T-helper 9 cell (primary cell): ENCODE measurements around the gene CTR9.

Experiments
- DNase-seq: peaks from one replicate; pipeline ENCODE4 v3.0.0-alpha.2; 2020
- total RNA-seq, 2 donors: gene quantifications; one replicate each; lab custom pipeline; 2026; lab: John Stamatoyannopoulos, UW

Gene CTR9
- 59.9 to 118 reads per million in 2 donors for total RNA-seq

DNA sequence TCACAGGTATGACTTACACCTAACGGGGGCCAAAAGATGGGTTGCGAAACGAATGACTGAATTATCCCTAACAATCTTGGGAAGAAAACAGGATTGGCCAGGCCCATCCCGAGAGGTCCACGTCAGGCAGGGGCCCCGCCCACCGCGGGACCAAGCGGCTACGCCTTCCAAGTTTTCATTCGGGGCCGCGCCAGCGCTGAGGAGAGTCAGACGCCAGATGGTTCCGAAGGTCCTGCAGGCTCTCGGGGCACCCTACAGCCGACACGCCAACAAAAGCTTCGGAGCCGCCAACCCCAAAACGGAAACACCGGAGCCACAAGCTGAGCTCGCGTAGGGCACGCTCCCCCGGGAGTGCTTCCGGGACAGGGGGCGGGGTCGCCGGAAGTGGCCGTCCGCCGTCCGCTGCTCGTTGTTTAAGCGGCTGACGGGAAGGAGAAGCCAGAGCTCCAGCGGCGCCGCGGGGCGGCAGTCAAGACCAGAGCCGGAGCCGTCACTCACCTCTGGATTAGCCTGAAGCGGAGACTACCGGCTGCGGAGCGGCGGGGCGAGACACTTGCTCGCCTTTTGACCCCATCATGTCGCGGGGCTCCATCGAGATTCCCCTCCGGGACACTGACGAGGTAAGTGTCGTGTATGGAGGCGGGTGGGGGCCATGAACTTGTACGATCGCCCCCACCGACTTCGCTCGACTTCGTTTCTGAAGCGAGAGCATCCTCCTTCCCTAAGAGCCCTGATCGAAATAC lies at the start of gene CTR9:
CTR9 (plus strand) TSS at position 409 of the 743 bp plus-strand sequence; CDS start at position 576, 167 bp downstream.
- peak; percentile 87 for DNase-seq

DNA sequence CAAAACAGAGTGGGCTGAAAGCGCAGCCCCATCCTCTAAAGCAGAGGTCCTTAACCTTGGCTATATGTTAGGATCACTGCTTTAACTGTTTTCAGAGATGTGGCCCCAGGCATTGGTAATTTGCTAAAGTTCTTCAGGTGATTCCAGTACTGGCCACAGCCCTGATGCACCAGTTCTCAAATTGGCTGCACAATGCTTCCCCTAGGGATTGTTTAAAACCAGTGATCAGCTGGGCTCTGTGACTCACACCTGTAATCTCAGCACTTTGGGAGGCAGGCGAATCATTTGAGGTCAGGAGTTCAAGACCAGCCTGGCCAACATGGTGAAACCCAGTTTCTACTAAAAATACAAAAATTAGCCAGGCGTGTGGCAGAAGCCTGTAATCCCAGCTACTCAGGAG lies 49.1 kb upstream of the CTR9 start:
- no peak for DNase-seq

DNA sequence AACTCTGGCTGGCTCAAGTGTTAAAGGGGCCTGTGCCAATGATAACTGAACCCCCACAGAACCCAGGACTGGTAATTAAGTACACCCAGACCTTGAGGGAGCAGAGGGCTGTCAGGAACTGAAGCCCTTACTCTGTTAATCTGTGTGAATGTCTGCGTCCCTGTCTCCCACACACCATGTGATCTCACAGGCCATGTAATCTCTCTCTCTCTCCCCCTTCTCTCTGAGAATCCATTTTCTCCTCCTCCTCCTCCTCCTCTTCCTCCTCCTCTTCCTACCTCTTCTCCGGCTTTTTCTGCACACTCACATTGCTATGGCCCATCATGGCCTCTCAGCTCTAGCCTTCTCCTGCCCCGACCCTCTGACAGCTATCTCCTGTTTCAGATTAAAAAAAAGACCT lies 42.9 kb upstream of the CTR9 start:
- no peak for DNase-seq

DNA sequence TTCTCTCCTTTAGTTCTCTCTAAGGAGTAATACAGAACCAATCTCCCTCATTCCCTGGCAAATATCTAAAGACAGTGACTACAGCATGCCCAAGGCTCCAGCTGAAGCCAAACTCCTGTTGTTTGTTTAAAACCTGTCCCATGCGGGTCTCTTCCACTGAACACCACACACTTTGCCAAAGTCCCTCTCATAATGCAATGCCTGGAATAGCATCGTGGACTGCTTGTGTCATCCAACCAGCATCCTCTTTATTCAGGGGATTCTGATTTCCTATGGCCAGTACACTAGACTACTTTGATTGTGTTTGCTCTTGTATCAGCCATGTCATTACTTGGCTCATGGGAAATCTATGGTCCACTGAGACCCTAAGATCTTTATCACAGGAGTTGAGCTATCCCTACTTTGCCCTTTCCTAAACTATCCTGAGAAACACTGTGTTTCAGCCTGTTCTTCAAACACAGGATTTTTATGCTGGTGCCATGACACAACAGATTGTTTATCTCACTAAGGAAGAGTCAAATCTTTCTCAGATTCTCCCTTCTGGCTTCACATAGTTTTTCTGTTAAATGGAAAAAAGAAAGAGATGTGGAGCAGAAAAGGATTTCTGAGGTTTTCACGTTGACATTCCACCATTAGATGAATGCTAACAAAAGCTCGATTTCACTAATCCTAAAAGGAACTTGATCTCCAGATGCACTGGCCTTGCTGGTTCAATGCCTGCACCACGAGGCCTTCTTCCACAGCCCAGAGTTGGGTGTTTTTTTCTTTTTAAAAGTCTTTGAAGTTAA lies 41.6 kb upstream of the CTR9 start:
- no peak for DNase-seq

DNA sequence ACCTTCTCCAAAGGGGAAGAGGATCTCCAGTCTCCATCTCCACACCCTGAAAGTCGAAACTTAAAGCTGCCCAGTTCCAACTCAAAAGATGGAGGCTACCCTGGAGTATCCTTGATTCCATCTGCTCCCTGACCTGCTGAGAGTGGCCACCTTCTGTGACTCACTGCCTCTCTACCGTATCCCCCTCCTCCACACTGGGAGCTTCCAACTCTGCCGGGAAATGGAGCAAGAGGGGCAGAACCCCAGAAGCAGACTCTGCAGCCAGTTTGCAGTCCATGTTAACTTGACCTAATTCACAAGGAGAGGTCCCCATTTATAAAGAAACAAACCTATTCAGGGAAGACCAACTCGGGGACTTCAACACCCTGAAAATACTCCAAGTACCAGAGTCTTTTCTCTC lies 35.5 kb upstream of the CTR9 start:
- no peak for DNase-seq

DNA sequence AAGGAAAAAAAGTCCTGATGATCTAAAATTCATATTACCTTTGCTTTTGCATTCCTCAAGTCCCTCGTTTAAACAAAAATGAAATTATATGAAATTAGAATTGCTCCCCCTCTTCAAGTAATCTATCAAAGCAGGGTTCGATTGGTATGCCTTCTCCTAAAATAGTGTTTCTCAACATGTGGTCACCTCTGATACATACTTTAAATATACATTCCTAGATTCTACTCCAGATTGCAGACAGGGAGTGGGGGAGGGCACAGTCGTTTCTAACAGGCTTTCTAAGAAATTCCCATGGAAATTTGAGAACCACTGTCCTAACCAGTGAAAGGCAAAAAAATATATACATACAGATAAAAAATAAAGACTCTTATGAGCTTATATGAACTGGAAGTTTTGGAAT lies 34.9 kb upstream of the CTR9 start:
- no peak for DNase-seq

DNA sequence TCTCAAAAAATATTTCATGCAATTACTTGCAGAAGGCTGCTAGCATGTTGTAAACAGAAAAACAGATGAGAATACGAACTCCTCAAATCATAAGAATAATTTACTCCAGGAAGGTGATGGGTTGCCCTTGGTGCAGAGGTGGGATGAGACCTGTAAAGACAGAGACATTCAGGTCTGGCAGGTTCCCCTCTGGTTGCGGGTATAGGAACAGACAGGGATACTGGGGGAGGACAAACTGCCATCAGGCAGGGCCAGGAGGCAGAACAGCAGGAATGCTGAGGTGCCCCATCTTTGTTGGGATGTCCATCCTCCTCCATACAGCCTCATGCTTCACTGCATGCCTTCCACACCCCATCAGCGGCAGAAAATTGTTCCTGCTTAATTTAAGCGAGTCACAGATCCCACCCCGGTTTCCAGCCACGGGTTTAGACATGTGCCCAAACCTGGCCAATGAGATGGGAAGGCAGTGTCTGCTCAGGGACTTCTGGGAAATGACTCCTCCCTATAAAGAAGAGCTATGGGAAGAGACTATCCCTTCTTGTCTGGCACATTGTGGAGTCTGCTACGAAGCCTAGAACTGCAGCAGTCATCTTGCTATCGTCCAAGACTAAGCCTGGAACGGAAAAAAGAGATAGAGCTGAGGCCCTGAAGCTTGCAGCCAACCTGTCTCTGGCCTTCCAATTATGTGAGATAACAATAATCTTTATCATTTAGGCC lies 34.3 kb upstream of the CTR9 start:
- no peak for DNase-seq

DNA sequence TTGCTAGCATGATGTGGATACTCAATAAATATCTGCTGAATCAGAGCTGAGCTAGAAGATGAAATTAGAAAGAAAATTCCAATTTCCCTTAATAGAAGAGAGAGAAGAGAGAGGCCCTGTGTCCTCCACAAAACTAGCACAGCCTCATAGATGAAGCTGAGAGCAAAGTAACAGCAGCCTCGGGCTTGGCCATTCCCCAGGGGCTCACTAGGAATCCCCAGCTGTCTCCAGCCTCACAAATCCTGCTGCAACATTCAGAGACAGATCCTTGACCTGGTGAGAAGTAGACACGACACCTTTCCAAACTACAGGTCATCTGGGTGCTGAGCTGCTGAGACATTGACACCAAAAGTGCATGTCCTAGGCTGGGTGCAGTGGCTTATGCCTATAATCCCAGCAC lies 31.4 kb upstream of the CTR9 start:
- no peak for DNase-seq

DNA sequence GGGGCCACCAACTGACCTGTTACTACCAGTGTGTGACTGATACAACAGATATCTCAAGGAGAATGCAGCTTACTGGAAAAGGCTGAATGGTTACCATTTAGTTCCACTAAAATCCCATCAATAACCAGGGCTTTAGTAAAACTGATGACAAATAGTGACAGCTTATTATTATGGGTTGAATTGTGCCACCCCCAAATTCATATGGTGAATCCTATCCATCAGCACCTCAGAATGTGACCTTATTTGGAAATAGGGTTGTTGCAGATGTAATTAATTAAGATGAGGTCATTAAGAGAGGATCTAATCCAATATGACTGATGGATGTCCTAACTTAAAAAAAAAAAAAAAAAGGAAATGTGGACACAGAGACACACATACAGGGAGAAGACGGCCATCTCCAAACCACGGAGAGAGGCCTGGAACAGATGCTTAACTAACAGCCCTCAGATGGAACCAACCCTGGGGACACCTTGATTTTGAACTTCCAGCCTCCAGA lies 30.1 kb upstream of the CTR9 start:
- no peak for DNase-seq

DNA sequence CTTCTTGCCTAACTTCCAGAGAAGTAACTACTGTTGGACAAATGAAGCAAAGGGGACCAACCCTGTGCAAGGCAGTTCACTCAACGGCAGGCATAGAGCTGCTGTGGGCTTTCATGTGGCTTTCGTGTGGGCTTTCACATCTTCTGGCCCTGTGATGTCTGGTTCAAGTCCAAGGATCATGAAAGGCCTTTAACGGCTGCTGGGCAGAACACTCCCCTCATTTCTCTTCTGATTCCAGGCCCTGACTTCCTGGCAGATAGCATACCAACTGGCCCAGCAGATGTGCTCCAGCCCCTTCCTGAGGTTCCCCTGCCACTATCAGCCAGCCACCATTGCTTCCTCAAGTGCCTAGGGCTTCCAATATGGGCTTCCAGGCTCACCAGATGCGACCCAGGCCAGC lies 28.7 kb upstream of the CTR9 start:
- DNase-seq: no peak

DNA sequence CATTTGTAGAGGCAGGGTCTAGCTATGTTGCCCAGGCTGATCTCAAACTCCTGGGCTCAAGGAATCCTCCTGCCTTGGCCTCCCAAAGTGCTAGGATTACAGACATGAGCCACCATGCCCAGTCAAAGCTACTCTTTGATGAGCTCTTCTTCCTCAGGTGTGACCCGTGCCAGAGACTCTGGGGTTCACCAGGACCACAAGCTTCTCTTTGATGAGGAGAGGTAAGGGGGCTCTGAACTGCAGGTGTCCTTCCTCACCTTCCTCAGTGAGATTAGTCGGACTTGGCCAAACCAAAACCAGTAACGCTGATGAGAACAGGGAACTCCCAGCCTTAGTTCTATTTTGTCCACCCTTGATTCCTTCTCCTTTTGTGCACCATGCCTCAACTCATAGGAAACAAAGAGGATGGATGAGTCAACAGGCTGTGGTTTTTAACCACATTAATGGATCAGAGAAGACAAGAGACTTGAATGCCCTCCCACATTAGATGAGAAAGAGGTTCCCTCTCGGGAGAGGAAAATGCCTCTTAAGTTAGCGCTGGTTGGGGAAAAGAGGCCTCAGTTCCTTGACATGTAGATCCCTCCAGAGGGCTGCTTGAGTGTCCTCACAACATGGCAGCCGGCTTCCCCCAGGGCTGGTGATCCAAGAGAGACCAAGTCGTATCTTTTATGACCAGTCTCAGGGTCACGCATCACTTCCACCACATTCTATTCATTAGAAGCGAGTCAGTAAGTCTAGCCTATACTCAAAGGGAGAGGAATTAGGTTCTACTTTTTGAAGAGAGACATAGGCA lies 25.7 kb upstream of the CTR9 start:
- no peak for DNase-seq

DNA sequence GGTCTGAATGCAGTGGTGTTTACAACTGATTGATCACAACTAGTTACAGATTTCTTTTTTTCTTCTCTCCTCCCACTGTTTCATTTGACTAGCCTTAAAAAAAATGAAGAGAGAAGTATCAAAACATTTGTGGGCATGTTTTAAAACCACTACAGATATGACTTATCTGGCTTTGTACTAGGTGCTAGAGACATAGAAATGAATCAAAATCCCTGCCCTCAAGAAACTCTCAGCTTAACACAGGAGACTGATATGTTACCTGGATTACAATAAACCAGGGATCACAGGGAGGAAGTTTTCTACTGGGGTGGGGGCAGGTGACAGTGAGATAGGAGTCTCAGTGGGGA lies 25.2 kb upstream of the CTR9 start:
- no peak for DNase-seq

DNA sequence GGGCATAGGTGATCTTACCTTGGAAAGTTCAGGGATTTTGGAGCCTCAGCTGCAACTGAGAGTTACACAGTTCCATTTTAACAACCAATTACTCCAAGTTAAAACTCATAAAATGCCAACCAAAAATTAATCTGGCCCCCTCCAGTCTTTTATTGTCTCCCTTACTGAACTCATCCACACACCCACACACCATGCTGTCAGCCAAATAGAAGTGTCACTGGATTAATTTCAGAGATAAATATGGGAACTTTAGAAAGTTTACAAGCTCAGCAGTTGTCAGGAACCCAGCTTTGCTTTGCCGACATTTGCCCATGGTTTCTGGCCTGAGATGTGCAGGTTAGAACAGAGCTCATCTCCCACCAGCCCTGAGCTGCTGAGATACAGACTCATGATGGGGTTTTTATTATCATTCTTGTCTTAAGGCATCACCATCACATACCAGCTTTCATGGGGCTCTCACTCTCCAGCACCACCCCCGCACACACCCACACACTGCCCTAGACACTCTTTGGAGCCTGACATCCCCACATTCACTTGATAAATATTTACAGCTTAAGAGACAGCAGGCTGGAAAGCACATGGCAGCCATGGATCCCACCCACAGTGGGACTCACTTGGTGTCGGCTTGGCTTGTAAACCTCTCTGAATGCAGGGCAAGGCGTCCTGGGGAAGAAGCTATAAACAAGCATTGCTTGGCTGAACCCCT lies 23.7 kb upstream of the CTR9 start:
- no peak for DNase-seq

DNA sequence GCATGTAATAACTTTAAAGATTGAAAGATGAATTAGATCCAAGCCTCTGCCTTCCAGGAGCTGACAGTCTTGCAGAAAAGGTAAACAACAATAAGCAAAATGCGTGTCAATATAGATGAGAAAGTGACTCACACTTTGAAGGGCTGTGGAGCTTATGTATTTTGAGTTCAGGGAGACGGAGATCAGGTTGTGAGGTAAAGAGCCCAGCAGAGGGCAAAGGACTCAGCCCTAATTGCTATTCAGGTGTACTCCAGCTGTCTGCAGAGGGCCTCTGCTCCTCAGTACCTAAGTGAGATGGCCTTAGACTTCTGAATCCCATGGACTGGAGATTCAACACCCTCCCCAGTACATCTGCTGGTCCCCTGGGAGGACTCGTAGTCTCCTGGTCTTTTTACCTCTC lies 22.9 kb upstream of the CTR9 start:
- no peak for DNase-seq

DNA sequence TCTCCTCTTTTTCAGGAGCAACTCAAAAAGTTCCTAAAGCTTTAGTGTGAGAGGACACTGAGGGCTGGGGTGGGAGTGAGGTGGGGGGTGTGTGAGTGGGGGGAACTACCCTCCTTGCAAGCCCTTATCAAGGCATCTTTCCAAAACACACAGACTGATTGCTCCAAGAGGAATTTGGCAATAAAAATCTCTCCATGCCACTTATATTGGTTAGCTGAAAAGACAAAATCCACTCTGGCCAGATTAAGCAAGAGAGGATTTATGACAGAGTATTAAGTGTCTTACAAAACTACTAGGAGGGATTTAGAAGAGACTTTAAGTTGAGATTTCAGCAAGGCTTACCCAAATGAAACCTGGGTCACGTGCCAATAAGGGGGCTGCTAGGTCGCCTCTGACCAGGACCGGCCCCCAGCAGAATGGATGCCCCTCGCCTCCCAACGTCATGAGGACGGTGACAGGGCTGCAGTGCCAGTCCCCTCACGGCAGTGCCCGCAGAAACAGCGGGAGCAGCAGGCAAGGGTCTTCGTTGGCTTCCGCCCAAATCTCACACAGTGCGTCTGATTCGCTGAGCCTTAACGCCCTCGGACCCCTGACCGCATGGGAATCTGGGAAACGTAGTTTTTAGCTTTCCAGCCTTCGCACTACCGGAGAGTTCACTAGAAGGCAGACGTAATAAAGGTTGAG lies 22.1 kb upstream of the CTR9 start:
- DNase-seq: no peak

DNA sequence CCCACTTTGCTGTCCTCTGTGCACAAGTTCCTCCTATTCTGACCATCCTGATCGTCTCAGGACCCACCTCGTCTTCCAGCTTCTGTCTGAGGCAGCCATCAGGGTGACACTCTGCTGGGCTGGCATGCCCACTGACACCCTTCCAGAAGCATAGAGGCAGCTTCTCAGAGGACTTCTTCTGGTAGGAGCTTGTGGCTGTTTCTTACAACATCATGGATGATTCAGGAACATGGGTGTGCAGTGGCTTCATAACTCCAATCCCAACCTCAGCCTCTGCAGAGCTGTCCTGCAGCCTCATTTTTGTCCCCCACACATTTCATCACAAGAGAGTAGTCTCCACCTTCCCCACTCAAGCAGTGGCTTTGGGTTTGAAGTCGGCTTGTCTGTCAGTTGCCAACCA lies 20.9 kb upstream of the CTR9 start:
- DNase-seq: no peak

DNA sequence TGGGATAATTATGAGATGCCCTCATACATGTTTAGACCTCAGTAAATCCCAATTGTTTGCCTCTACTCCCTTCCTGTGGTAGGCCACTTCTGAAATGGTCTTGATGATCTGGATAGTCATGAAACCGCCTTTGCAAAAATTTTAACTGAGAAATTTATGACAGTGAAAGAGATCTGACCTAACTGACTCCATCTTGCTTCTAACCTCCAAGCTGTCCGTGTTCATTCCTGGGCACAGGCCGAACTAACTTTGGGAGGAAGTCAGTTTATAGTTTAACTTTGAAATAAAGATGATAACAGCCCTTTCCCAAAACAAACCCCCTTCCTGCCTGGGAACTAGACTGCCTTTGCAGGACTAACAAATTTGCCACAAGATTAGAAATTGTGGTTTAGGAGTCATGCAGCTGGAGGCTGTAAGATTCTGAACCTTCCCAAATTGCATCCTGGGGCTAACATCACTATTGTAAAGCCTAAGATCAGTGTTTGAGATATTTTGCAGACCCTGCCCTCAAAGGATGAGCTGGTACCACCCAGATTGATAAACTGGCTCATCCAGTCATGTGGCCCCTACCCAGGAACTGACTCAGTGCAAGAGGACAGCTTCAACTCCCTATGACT lies 19.9 kb upstream of the CTR9 start:
- no peak for DNase-seq

DNA sequence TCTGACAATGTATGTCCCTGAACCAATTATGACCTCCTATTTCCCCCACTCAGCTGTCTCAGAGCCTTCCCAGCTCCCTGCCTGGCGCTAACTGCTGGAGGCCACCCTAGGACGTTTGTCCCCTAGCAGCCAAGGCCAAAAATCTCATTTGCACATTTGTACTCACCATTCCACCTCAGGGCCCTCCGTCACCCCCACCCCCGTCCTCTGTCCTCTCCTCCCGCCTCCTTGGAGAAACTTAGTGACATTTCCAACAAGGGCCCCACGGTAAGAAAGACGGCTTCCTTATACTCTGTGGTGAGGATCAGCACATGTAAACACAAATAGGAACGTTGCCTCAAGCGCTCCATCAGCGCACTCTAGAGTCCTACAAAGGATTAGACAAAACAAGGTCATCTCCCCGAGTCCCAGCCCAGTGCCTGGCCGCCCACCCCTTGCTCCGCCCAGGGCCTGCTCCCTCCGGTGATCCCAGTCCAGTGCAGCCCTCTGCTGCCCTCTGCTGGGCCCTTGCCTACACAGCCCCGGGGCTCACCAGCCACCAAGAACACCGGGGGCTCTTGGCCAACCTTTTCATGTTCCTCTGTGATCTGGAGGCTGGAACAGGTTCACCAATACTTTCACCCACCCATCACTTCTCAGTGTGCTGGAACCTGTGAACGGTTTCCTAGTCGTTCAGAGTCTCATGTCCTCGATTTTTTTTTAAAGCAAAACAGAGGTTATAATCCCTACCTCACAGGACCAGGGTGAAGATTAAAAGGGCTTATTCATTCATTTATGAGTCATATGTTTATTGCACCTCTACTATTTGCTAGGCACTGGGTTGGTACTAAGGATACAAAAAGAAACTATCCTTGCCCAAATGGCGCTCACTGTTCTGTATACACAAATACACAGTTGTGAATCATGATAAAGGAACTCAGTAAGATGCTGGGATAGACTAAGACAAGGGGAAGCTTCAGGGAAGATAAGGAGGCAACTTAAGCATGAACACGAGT lies 15.3 kb upstream of the CTR9 start:
- DNase-seq: peak; percentile 87

DNA sequence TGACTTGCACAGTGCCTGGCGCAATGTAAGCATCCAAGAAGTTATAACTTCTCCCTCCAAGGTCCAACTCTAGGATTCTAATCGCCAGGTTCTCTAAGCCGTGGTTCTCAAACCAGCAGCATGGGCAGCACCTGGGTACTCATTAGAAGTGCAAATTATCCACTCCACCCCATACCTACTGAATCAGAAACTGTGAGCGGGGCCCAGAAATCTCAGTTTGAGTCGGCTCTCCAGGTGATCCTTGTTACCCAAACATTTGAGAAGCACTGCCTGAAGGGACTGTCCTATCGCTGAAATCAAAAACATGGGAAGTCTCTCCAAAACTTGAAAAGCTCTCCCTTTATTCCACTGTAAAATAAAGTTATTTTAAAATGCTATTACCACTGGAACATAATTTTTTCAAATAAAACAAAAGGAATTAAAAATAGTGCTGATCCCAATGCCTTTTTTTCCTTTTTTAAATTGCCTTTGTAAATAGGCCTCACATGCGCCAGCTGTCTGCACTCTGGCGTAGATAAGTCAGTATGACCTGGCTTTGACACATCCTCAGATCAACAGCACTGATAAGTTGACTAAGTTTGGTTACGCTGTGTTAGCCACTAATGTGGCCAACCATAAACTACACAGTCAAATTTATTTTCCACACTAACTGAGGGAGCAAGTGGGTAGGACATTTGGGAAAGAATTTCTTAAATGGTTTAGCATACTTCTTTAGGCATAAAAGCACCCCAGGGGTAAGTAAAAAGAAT lies 8.4 kb upstream of the CTR9 start:
- DNase-seq: peak; percentile 18
